Measurements from ENCODE around the gene KLHL3. TPM values are rescaled to one million over a fixed set of nuclear protein-coding genes. Genes with fewer than 3 reads are reported as not detected.

The KLHL3 gene
- total and polyA plus RNA-seq, 4 donors, result 0.91 to 8.8 (median 3.7) TPM

GRCh38 chr5:137613554-137614265 is 122.2 kb downstream of the KLHL3 start:
- TF ChIP-seq SP1 (IDR thresholded peaks at IDR 0.05), result no peak
- TF ChIP-seq GABPA (IDR thresholded peaks at IDR 0.05 in 1 of 2, conservative IDR thresholded peaks at IDR 0.05 in 1 of 2), result no peak
- no peak for TF ChIP-seq EGR1 (IDR thresholded peaks at IDR 0.05; ENCODE audit: low read depth in 2 of 2)
- TF ChIP-seq MAX (IDR thresholded peaks at IDR 0.05), result no peak
- no peak for TF ChIP-seq CTCF (IDR thresholded peaks at IDR 0.05; ENCODE audit: low read depth, low read length, missing input control)
- no peak for TF ChIP-seq FOXA2 (IDR thresholded peaks at IDR 0.05)
- H3K4me1 ChIP-seq (ENCODE audit: control insufficient read depth in 4 of 4, insufficient read depth in 4 of 4, low read length in 3 of 4), result no peaks in the 10 kb centered on the region
- H3K9ac ChIP-seq (ENCODE audit: low read depth in 1 of 2, low read length in 2 of 2), result no peak overlapping the region
- WGBS, result 84% methylated on average over 7 of the region's 7 CpGs
- H3K9me3 ChIP-seq (ENCODE audit: control insufficient read depth in 4 of 4, low read length in 3 of 4), result no peaks in the 10 kb centered on the region
- no peak for DNase-seq (ENCODE audit: low spot score)
- no peaks in the 10 kb centered on the region for H3K36me3 ChIP-seq (ENCODE audit: control insufficient read depth in 4 of 4, insufficient read depth in 3 of 4, low read depth in 1 of 4, low read length in 3 of 4)
- H3K4me3 ChIP-seq (ENCODE audit: low read depth in 1 of 3, low read length in 3 of 3), result no peak overlapping the region
- no peaks in the 10 kb centered on the region for H3K27me3 ChIP-seq (ENCODE audit: control insufficient read depth in 4 of 4, insufficient read depth in 4 of 4, low read length in 3 of 4)
- H3K27ac ChIP-seq (ENCODE audit: low read depth in 1 of 2, low read length in 2 of 2), result no peak overlapping the region

DNA sequence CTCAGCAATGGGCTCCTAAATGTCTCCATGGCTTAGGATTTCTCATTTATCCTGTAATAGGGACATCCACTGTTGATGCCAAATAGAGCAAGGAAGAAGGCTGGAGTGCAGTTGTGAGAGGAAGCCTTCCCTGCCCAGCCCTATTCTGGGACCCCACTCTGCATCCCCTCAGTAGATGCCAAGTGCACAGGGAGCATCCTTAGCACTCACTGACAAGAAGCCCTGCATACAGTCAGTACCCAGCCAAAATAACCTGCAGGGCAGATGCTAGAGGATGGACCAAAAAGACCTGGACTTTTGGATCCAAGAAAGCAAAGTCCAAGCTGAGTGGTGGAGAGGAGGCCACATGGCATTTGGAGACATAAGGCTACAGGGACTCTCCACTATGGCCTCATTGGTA is 123.3 kb downstream of the KLHL3 start:
- DNase-seq (ENCODE audit: low spot score), result no peak
- H3K4me1 ChIP-seq (ENCODE audit: control insufficient read depth in 4 of 4, insufficient read depth in 4 of 4, low read length in 3 of 4), result no peaks in the 10 kb centered on the region
- H3K27ac ChIP-seq (ENCODE audit: low read depth in 1 of 2, low read length in 2 of 2), result no peak overlapping the region
- H3K27me3 ChIP-seq (ENCODE audit: control insufficient read depth in 4 of 4, insufficient read depth in 4 of 4, low read length in 3 of 4), result no peaks in the 10 kb centered on the region
- H3K36me3 ChIP-seq (ENCODE audit: control insufficient read depth in 4 of 4, insufficient read depth in 3 of 4, low read depth in 1 of 4, low read length in 3 of 4), result no peaks in the 10 kb centered on the region
- TF ChIP-seq EGR1 (IDR thresholded peaks at IDR 0.05; ENCODE audit: low read depth in 2 of 2) (no peak), RAD21 (IDR thresholded peaks at IDR 0.05) (no peak), RXRA (IDR thresholded peaks at IDR 0.05) (no peak), FOXA1 (IDR thresholded peaks at IDR 0.05) (no peak)
- no peaks in the 10 kb centered on the region for H3K9me3 ChIP-seq (ENCODE audit: control insufficient read depth in 4 of 4, low read length in 3 of 4)
- no peak overlapping the region for H3K4me3 ChIP-seq (ENCODE audit: low read depth in 1 of 3, low read length in 3 of 3)
- no peak overlapping the region for H3K9ac ChIP-seq (ENCODE audit: low read depth in 1 of 2, low read length in 2 of 2)

DNA sequence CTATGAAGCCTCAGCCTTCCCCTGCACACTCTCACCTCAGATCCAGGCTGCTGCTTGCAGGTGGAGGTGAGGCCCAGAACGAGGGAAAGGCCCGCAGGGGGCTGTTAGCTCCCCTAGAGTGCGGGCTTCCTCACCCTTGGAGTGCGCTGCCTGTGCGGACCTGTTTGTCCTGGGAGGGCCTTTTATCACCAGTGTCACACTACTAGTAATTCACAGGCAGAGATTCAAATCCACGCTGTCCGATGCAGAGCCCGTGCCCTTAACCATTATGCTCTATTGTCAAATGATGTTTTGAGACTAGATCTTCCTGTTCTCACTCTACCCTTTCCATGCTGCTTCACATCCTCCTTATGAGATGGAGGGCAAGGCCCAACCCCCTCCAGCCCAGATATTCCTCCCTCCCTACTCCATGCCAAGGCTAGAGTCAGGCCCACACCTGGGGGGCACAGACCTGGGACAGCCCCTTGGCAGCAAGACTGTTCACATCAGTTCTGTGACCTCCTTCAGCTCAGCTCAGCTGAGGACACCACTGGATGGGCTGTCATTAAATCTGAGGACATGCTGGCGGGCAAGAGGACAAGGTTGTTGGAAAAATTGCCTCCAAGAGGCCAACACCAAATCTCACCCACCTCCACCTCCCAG is 124.0 kb downstream of the KLHL3 start:
- Histone ChIP-seq H3K27ac (ENCODE audit: low read depth in 1 of 2, low read length in 2 of 2) (no peak overlapping the region), H3K27me3 (ENCODE audit: control insufficient read depth in 4 of 4, insufficient read depth in 4 of 4, low read length in 3 of 4) (peaks cover 0 to 2% (median 0%) of the 10 kb centered on the region in 4 donors), H3K9ac (ENCODE audit: low read depth in 1 of 2, low read length in 2 of 2) (no peak overlapping the region), H3K4me1 (ENCODE audit: control insufficient read depth in 4 of 4, insufficient read depth in 4 of 4, low read length in 3 of 4) (no peaks in the 10 kb centered on the region), H3K9me3 (ENCODE audit: control insufficient read depth in 4 of 4, low read length in 3 of 4) (no peaks in the 10 kb centered on the region), H3K4me3 (ENCODE audit: low read depth in 1 of 3, low read length in 3 of 3) (no peak overlapping the region), H3K36me3 (ENCODE audit: control insufficient read depth in 4 of 4, insufficient read depth in 3 of 4, low read depth in 1 of 4, low read length in 3 of 4) (no peaks in the 10 kb centered on the region)
- WGBS, result 85% methylated on average over 9 of the region's 9 CpGs
- no peak for DNase-seq (ENCODE audit: low spot score)
- no peak for TF ChIP-seq CTCF (IDR thresholded peaks at IDR 0.05; ENCODE audit: low read depth, low read length, missing input control)
- TF ChIP-seq REST (IDR thresholded peaks at IDR 0.05), result no peak
- TF ChIP-seq, protein P1, sequence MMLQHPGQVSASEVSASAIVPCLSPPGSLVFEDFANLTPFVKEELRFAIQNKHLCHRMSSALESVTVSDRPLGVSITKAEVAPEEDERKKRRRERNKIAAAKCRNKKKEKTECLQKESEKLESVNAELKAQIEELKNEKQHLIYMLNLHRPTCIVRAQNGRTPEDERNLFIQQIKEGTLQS (IDR thresholded peaks at IDR 0.05), result no peak
- TF ChIP-seq JUND (IDR thresholded peaks at IDR 0.05), result no peak
- TF ChIP-seq FOXA1 (IDR thresholded peaks at IDR 0.05), result no peak
- TF ChIP-seq FOXA2 (IDR thresholded peaks at IDR 0.05), result no peak
- no peak for TF ChIP-seq SP1 (IDR thresholded peaks at IDR 0.05)
- TF ChIP-seq MAX (IDR thresholded peaks at IDR 0.05), result no peak
- TF ChIP-seq HNF4G (IDR thresholded peaks at IDR 0.05), result no peak
- TF ChIP-seq RAD21 (IDR thresholded peaks at IDR 0.05), result no peak
- TF ChIP-seq TAF1 (conservative IDR thresholded peaks at IDR 0.05), result no peak

All from liver (tissue), 9 donors.